ENCODE results near the gene MDH2.

DNA sequence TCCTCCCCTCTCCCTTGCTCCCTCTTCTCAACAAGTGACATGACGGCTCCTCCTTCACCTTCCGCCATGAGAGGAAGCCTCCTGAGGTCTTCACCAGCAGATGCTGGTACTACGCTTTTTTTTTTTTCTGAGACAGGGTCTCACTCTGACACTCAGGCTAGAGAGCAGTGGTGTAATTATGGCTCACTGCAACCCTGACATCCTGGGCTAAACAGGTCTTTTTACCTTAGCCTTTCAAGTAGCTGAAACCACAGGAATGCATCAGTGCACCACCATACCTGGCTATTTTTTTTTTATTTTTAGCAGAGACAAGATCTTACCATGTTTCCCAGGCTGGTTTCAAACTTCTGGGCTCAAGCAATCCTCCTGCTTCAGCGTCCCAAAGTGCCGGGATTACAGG is 43.6 kb downstream of the MDH2 start:
- no peak for TF ChIP-seq POLR2A (IDR thresholded peaks at IDR 0.05; ENCODE audit: low read depth)
- TF ChIP-seq, protein P1, sequence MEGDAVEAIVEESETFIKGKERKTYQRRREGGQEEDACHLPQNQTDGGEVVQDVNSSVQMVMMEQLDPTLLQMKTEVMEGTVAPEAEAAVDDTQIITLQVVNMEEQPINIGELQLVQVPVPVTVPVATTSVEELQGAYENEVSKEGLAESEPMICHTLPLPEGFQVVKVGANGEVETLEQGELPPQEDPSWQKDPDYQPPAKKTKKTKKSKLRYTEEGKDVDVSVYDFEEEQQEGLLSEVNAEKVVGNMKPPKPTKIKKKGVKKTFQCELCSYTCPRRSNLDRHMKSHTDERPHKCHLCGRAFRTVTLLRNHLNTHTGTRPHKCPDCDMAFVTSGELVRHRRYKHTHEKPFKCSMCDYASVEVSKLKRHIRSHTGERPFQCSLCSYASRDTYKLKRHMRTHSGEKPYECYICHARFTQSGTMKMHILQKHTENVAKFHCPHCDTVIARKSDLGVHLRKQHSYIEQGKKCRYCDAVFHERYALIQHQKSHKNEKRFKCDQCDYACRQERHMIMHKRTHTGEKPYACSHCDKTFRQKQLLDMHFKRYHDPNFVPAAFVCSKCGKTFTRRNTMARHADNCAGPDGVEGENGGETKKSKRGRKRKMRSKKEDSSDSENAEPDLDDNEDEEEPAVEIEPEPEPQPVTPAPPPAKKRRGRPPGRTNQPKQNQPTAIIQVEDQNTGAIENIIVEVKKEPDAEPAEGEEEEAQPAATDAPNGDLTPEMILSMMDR (IDR thresholded peaks at IDR 0.05): no peak
- TF ChIP-seq EP300 (IDR thresholded peaks at IDR 0.05): no peak
- TF ChIP-seq POLR2AphosphoS5 (IDR thresholded peaks at IDR 0.05): no peak
